C4-2B (cell line): Measurements from ENCODE around the gene PLD4.
"Not testable (repeated sequence)": the region's sequence is repeated elsewhere in the genome, so short reads cannot be mapped to it uniquely, and the experiment has no call there.

ENCODE experiments used
- ZFX ChIP-seq: fragments of 450-650 bp; IDR thresholded peaks from 2 replicates; pipeline ENCODE4 v1.6.1; 2017
- TF ChIP-seq, protein P1 (sequence below): fragments of 450-650 bp; conservative IDR thresholded peaks from 2 replicates; pipeline ENCODE4 v1.5.1; 2017; ENCODE audit warnings: mild to moderate bottlenecking

DNA sequence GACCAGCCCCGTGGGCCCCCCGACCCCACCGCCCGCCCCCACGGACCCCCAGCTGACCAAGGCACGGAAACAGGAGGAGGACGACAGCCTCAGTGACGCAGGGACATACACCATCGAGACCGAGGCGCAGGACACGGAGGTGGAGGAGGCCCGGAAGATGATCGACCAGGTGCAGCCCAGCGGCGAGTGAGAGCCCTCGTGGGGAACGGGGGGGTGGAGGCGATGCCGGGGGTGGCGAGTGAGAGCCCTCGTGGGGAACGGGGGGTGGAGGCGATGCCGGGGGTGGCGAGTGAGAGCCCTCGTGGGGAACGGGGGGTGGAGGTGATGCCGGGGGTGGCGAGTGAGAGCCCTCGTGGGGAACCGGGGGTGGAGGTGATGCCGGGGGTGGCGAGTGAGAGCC is 40.3 kb upstream of the PLD4 start:
- TF ChIP-seq, protein P1, sequence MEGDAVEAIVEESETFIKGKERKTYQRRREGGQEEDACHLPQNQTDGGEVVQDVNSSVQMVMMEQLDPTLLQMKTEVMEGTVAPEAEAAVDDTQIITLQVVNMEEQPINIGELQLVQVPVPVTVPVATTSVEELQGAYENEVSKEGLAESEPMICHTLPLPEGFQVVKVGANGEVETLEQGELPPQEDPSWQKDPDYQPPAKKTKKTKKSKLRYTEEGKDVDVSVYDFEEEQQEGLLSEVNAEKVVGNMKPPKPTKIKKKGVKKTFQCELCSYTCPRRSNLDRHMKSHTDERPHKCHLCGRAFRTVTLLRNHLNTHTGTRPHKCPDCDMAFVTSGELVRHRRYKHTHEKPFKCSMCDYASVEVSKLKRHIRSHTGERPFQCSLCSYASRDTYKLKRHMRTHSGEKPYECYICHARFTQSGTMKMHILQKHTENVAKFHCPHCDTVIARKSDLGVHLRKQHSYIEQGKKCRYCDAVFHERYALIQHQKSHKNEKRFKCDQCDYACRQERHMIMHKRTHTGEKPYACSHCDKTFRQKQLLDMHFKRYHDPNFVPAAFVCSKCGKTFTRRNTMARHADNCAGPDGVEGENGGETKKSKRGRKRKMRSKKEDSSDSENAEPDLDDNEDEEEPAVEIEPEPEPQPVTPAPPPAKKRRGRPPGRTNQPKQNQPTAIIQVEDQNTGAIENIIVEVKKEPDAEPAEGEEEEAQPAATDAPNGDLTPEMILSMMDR = not testable (repeated sequence)
- not testable (repeated sequence) for TF ChIP-seq ZFX
